HG02973 (cell line): Measurements from ENCODE around the gene HDGFL2.
"Not testable (repeated sequence)": the region's sequence is repeated elsewhere in the genome, so short reads cannot be mapped to it uniquely, and the experiment has no call there.

ENCODE experiments used
- ATAC-seq: cut with Tn5 transposase; IDR thresholded peaks from one replicate; pipeline ENCODE4 v1.9.1; 2021; ENCODE audit warnings: moderate library complexity; ENCODE audit not compliant: unreplicated experiment

The HDGFL2 gene

DNA sequence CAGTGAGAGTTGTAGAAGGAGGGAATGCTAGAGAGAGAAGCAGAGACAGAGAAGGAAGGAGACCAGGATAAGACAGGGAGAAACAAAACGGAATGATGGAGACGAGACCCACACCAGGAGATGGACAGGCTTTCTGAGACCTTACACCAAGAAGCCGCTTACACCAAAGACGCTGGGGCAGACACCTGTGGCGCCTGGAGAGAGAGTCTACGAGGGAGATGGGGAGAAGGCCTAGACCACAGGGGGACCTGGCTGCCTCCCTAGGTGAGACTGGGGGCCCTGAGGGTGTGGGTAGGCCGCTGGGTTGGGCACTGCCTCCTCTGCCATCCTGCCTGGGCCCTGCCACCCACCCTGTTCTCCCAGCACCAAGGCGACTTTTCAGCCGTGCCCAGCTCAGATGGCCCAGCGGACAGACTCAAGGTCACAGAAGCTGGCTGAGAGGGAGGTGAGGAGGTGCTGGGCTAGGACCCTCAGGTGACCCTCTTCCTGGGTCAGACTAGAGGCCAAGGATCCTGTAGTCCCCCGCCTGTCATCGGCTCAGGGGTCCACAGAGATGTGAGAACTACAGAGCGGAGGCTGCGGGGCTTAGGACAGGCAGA lies 57.9 kb downstream of the HDGFL2 start:
- no peak for ATAC-seq

DNA sequence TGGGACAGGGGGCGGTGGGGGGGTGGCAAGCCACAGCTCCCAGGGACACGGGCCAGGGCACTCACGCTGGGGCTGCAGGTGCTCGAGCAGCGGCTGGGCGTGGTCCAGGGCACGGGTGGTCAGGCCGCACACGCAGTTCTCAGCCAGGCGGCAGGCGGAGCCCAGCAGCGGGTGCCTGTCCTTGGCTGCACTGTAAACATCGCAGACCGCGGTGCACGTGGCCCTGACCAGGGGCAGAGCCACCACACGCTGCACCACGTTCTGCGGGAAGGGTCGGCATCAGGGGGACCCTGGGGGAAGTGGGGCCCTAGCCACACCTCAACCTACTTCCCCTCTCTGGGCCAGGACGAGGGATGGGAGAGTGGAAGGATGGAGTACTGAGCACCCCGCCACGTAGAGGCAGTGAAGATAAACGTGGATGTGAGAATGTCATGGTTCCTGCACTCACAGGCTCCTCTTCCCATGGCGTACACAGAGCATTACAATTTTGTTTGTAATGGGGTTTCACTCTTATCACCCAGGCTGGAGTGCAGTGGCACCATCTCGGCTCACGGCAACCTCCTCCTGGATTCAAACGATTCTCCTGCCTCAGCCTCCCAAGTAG lies 59.6 kb downstream of the HDGFL2 start:
- no peak for ATAC-seq

DNA sequence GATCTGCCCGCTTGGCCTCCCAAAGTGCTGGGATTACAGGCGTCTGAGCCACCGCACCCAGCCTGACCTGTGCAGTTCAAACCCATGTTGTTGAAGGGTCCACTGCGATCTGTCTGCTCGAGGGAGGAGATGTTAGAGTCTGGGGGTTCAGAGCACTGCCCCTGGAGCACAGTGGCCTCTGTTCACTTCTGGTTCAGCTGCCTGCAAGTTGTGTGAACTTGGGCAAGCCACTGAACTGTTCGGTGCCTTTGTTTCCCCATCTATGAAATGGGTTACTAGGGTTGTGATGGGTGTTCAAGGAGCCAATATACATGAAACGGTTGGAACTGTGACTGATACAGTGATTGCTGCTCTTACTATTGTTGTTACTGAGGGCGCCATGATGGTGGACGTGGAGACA lies 61.2 kb downstream of the HDGFL2 start:
- no peak for ATAC-seq

DNA sequence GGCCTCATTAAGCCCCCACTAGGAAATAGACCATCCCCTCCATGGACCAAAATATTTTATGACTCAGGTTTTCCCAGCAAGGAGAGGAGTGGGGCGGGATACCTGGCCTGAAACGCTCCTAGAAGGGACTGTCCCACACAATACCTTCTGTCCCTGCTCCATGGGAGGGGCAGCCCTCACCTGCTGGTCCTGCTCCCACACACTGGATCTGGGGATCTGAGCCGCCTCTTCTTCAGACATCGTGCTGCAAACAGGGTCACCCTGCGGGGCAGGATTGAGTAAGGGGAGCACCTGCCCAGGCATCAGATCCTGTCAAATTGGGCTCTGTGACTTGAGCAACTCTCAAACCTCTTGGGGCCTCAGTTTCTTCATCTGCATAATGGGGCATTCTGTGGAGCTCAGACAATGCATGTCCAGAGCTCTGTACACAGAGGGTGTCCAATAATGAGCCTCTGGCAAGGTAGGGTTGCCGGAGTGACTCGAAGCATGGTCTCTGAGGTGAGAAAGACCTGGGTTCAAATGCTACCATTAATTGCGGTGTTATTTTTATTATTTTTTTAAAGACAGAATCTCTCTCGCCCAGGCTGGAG lies 61.8 kb downstream of the HDGFL2 start:
- ATAC-seq: no peak

DNA sequence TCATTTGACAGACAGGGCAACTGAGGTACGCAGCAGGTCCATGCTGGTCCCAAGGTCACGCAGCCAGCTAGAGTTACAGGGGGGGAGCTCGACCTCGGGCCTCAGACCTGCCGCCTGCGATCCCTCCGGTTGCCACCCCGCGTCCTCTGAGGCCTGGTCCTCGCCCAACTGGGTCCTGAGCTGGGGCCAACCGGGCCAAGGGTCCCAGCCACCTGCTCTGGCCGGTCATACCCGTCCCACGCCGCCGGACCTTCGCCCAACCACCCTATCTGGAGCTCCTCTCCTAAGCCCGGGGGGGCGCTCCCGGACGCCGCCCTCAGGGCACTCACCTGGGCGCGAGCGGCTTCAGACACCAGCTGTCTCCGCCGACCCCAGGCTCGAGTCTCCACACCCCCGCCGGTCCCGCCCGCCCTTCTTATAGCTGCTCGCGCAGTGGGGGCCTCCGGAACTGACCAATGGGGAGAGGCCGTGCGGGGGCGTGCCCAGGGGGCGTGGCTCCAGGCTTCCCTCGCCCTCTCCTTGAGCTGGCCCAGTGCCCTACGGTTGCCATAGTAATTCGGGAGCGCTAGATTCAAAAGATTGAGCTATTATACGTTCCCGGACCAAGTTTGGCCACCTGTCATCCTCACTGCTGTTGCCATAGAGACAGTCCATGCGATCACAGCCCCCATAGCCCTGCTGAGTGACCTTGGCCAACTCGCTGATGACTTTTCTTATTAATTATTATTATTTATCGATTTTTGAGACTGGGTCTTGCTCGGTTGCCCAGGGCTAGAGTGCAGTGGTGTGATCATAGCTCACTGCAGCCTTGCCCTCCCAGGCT lies 63.0 kb downstream of the HDGFL2 start, which contains the start of gene PLIN5:
Gene PLIN5, minus strand, starts transcription at position 389 of the 823 bp plus-strand sequence. CDS start 1,150 bp downstream, outside the sequence.
- no peak for ATAC-seq

DNA sequence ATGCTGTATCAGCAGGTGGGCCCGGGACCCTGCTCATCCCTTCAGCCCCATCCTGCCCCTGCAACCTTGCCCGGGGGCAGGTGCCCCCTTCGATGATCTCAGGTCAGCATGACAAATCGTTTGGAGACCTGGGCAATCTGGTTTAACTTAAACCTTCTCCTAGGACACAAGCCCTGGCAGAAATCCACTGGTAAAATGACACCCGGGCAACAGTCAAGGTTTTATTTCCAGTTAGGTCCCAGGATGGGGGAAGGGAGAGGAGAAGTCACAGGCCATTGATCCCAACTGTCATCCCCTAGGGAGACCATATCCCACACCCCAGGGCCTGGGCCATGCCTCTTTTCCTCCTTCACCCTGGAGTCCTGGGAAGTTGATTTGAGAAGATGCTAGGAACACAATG lies 64.7 kb downstream of the HDGFL2 start:
- no peak for ATAC-seq

DNA sequence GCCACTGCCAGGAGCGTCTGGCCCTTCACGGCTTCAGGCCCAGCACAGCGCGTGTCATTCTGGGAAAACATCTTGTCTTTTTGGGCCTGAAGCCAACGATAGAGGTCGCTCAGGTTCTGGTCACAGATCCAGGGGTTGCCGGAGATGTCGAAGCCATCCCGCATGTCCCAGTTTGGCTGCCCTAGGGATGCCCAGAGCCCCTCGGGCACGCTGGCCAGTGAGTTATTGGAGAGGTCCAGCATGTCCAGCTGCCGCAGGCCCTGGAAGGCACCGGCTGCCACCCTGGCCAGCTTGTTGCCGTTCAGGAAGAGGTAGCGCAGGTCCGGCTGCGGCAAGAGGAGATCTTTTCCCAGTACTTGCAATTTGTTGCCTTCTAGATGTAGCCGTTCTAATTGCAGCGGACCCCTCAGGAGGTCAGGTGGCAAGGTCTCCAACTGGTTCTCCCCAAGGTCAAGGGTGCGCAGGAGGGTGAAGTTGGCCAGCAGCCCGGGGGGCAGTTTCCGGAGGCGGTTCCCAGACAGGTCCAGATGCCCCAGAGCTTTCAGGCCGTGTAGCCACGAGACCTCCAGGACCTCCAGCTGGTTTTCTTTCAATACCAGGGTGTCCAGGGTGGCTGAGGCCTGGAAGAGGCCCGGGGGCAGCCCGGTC lies 66.0 kb downstream of the HDGFL2 start:
- no peak for ATAC-seq

DNA sequence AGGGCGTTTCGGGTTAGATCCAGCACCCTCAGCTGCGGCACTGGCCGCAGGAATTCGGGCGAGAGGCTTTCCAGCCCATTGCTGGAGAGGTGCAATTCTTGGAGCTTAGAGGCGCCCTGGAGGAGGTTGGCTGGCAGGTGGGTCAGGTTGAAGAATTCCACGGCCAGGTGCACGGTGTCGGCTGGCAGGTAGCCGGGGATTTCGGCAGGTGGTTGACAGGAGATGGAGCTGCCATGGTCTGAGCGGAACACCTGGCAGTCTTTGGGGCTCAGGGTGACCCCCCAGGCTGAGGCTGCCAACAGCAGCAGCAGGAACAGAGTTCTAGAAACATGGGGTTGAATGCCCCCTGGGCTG lies 66.5 kb downstream of the HDGFL2 start:
- no peak for ATAC-seq

DNA sequence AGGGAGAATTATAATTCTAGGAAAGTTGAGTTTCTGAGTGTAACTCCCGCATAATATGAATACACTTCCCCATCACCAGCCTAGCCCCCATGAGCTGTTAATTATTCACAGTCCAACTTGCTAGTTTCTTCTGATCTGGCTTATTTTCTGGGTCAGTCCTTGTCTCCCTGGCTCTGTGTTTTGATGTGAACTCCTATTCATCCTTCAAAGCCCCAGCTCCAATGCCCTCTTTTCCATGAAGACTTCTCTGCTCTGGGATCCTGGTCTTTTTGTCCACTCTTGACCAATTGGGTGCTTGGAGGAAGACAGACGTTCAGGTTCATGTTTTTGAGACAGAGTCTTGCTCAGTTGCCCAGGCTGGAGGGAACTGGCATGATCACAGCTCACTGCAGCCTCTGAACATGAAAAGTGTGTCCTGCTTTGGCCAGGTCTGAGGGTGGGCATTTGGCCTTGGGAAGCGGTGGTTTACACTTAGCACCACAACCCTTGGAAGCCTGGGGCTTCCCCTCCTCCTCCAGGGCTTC lies 67.1 kb downstream of the HDGFL2 start:
- no peak for ATAC-seq

DNA sequence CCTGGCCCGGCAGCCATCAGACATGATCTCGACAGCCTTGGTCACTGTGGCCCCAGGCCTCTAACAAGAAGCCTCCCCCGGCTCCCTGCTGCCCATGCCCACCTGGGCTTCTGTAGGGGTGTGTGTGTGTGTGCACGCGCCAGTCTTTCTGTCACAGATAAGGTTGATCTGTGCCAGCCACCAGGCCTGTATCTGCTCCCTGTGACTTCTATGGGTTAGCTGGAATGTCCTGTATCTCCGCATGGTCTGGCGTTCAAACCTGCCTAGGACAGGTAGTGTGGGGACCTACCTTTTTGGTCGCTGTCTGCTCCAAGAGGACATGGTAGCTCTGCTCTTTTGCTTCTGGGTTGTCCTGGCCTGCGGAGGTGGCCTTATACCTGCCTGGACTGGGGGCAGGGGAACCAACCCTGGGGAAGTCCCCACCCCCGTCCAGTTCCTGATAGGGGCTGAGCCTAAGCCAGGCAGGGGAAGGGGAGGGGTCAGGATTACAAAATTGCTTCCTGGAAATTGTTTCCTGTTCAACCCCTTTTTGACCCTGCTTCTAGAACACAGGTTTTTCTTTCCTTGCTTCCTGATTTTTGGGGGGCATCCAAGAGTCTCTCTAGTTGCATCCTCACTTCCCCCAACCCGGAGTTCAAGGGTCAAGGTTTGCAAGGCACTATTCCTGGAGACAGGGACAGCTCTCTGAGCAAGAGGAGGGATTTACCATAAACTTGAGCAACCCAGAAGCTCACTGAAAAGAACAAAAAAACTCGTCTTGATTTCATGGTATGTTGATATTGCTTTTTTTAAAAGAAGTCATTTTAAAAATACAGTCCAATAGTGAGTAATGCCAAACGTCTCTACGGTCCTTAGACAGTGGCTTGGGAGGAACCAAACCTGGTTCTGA lies 67.8 kb downstream of the HDGFL2 start, which contains the start of gene LRG1:
Gene LRG1, minus strand, starts transcription at position 344 of the 889 bp plus-strand sequence. Its CDS starts 23 bp downstream, at position 321.
- no peak for ATAC-seq

DNA sequence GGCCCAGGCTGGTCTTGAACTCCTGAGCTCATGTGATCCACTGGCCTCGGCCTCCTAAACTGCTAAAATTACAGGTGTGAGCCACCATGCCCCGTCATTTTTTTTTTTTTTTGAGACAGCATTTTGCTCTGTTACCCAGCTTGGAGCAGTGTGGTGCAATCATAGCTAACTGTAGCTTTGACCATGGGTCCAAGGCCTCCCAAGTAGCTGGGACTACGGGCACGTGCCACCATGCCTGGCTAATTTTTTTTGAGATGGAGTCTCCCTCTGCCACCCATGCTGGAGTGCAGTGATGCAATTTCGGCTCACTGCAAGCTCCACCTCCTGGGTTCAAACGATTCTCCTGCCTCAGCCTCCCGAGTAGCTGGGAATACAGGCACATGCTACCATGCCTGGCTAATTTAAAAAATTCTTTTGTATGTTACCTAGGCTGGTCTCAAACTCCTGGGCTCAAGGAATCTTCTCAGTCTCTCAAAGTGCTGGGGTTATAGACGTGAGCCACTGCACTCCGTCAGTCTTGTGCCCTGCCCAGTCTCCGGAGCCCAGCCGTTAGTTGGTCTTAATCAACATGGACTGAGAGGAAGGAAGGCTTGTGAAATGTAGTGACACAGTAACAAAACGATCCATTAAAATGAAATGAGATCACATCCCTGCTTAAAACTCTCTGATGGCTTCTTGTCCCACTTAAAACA lies 69.2 kb downstream of the HDGFL2 start:
- ATAC-seq: no peak

DNA sequence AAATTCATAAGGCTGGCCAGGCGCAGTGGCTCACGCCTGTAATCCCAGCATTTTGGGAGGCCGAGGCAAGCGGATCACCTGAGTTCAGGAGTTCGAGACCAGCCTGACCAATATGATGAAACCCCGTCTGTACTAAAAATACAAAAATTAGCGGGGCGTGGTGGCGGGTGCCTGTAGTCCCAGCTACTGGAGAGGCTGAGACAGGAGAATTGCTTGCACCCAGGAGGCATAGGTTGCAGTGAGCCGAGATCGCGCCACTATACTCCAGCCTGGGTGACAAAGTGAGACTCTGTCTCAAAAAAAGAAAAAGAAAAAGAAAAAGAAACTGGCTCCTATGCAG lies 69.7 kb downstream of the HDGFL2 start:
- not testable (repeated sequence) for ATAC-seq

DNA sequence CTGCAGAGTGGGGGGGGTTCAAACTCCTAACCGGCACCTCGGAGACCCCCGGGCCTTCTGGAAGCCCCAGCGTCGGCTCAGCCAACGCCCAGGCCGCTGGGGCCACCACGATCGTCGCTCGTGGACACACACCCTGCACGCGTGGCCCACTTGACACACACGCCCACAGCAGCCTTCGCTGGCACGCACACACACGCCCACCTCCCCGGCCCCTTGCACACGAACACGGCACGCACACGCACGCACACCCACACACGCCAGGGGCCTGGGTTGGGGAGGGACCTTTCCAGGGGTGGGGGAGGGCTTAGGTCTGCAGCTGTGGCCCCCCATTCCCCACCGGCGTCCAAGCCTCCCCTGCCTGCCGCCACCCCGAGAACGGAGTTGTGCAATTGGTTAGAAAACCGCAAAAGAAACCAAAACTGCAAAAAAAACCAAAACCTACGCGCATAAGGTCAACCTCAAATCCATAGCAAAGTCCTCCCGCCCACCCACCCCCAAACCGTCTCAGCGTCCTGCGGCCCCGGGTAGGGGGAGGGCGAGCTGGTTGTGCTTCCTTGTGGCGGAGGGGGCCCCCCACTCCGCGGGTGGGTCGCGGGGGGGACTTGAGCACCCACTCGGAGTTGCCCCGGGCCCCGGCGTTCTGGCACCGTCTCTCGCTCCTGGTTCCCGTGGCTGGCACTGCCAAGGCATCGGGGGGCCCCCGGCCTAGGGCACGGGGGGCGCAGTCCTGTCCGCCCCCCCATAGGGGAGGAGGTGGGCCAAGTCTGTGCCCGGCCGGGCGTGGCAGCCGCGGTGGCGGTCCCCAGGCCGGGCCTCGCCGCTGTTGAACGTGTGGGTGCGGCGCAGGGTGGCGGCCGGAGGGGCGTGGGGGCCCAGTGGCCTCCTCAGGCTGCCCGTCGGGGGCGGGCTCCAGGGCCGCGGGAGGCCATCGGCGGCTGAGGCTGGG lies 71.1 kb downstream of the HDGFL2 start:
- ATAC-seq: no peak

DNA sequence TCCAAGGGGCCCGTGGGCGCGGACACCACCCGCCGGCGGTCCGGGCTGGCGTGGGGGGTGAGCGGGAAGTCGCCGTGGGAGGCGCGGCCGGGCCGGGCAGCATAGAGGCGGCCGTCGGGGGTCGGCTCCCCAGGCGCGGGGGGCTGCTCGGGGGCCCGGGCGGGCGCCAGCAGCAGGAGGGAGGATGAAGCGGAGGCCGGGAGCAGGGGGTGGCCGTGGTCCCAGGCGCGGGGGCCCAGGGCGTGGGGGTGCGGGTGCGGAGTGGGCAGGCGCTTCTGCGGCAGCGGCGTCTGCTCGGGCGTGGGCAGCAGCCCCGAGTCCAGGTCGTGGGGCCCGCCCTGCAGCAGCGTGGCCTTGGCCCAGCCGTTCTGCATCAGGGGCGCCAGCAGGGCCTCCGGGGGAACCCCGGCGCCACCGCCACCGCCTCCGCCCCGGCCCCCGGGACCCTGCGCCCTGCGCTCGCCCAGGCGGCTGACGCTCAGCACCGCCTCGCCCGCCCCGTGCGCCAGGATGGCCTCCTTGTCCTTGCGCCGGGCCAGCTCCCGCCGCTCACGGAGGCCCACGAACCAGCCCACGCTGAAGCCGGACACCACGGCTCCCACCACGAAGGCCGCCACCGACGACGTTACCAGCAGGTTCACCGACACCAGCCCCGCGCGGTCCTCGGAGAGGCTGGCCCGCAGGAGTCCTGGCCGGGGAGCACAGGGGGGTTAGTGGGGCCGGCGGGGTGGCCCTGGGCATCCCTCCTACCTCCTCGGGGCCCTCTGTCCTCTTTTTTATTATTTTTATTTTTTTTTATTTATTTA lies 71.9 kb downstream of the HDGFL2 start:
- no peak for ATAC-seq

DNA sequence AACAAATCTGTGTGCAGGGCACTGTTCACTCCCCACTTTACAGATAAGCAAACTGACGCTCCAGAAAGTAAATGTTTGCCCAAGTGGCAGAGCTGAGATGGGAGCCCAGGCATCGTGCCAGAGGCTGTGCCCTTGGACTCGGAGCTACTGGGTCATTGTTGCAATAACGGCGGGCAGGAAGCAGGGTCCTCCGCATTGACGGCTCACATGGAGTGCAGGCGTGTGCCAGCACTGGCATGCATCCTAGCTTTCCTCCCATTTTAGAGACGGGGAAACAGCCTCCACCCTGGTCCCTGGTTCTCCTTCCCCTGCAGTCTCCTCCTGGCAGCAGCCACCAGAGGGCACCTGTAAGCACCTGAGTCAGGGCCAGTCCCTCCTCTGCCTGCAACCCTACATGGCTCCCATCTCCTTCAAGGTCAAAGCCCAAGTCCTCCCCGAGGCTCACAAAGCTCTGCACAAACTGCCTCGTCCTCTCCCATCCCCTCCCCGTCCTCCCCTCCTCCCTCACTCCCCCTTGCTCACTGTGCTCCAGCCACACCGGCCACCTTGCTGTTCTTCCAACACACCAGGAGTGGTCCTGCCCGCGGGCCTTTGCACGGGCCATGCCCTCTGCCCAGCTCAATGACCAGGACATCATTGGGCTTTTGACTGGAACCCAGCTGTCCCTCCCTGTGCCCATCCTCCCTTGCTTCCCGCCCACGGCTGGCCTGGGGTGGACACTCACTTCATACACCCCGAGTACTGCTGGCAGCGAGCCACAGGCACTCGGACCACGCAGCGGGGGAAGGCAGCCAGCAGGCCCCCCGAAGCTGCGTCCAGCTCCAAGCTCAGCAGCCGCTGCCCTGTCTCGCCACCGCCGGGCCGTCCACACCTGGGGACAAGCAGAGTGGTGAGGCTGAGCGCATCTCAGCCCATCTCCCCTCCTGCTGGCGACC lies 75.5 kb downstream of the HDGFL2 start:
- ATAC-seq: no peak

DNA sequence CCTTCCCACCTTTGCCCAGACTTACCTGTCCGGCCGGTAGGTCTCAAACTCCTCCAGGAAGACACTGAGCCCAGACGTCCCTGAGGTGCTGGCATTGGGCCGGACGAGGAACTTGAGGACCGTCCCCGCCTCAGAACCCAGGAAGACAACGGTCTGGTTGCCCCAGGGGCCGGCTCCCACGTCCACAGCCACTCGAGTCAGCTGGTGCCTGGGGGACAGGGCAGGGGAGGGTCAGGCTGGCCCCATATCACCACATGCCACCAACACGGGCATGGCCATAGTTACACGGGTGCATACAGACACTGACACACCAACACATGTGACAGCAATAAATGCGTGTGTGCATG lies 76.1 kb downstream of the HDGFL2 start:
- ATAC-seq: no peak

DNA sequence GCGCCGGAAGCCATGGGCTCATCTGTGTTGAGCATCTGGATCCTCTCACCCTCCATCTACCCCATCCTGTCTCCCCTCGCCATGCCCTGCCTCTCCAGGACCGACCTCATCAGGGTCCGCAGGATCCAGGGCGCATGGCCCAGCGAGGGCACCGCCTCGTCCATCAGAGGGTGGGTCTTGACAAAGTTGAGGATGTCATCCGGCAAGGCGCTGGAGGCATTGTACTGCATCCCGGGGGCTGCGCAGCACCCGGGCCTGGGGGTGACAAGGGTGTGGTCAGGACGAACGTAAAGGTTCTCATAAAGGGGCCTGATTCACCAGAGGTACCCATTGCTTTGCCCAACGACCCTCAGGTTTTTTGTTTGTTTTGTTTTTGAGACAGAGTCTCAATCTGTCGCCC lies 77.9 kb downstream of the HDGFL2 start:
- no peak for ATAC-seq
